Neural cell (in vitro differentiated cells): ENCODE data around the gene RNPEP. TPM values are rescaled to one million over a fixed set of nuclear protein-coding genes. Genes with fewer than 3 reads are reported as not detected.
"Not testable (repeated sequence)": the region's sequence is repeated elsewhere in the genome, so short reads cannot be mapped to it uniquely, and the experiment has no call there.

Experiments used
- H2AFZ ChIP-seq: fragments of 200-600, 300-800 bp; sonication (generic), shearing (Covaris generic); 2 replicates; pipeline ENCODE4 v1.6.0; 2014; ENCODE audit warnings: low read depth, mild to moderate bottlenecking, antibody characterized with exemption, low read length, moderate library complexity
- H3F3A ChIP-seq: fragments of 200-600 bp; shearing (Covaris generic); 2 replicates; pipeline ENCODE4 v1.6.1; 2016; ENCODE audit warnings: mild to moderate bottlenecking, moderate library complexity, mixed read lengths, antibody characterized with exemption, low read length; ENCODE audit not compliant: insufficient read depth, poor library complexity, severe bottlenecking
- H3K27ac ChIP-seq: fragments of 200-600, 300-800 bp; sonication (generic), shearing (Covaris generic); 2 replicates; pipeline ENCODE4 v1.5.1; 2014; ENCODE audit warnings: mild to moderate bottlenecking, low read length, moderate library complexity
- H3K27me3 ChIP-seq: fragments of 300-800, 200-600 bp; sonication (generic), shearing (Covaris generic); 2 replicates; pipeline ENCODE4 v1.6.0; 2014; ENCODE audit warnings: mild to moderate bottlenecking, low read depth, low read length, moderate library complexity; ENCODE audit not compliant: insufficient read depth
- H3K36me3 ChIP-seq: fragments of 300-800, 200-600 bp; sonication (generic), shearing (Covaris generic); 2 replicates; pipeline ENCODE4 v1.5.1; 2014; ENCODE audit warnings: mild to moderate bottlenecking, antibody characterized with exemption, low read length, moderate library complexity; ENCODE audit not compliant: insufficient read depth
- H3K4me2 ChIP-seq: fragments of 300-800, 200-600 bp; sonication (generic), shearing (Covaris generic); 2 replicates; pipeline ENCODE4 v1.6.0; 2014; ENCODE audit warnings: mild to moderate bottlenecking, low read length
- H3K4me3 ChIP-seq: fragments of 300-800, 200-600 bp; sonication (generic), shearing (Covaris generic); 2 replicates; pipeline ENCODE4 v1.5.1; 2014; ENCODE audit warnings: mild to moderate bottlenecking, low read length, moderate library complexity
- H3K79me2 ChIP-seq: fragments of 200-600 bp; shearing (Covaris generic); replicated peaks from 2 replicates; pipeline ENCODE4 v1.6.0; 2014; ENCODE audit warnings: mild to moderate bottlenecking, low read length, moderate library complexity; ENCODE audit not compliant: insufficient read depth
- H3K9ac ChIP-seq: fragments of 300-800, 200-600 bp; sonication (generic), shearing (Covaris generic); 2 replicates; pipeline ENCODE4 v1.6.1; 2016; ENCODE audit warnings: mild to moderate bottlenecking, low read length, mixed read lengths
- H3K9me2 ChIP-seq: fragments of 200-600 bp; shearing (Covaris generic); 2 replicates; pipeline ENCODE4 v1.6.1; 2016; ENCODE audit warnings: mild to moderate bottlenecking, low read length, mixed read lengths; ENCODE audit not compliant: insufficient read depth
- H3K9me3 ChIP-seq: fragments of 200-600, 300-800 bp; sonication (generic), shearing (Covaris generic); 2 replicates; pipeline ENCODE4 v1.6.1; 2016; ENCODE audit warnings: mild to moderate bottlenecking, mixed run types, low read length, moderate library complexity, mixed read lengths
- H4K20me1 ChIP-seq: fragments of 200-600 bp; shearing (Covaris generic); 2 replicates; pipeline ENCODE4 v1.6.1; 2016; ENCODE audit warnings: mild to moderate bottlenecking, mixed run types; ENCODE audit not compliant: insufficient read depth
- CTCF ChIP-seq: fragments of 450-650 bp; IDR thresholded peaks from 2 replicates; pipeline ENCODE4 v1.5.1; 2014; ENCODE audit warnings: antibody characterized with exemption, mild to moderate bottlenecking, moderate library complexity; ENCODE audit not compliant: poor library complexity, severe bottlenecking
- EP300 ChIP-seq: fragments of 450-650 bp; conservative IDR thresholded peaks from 2 replicates; pipeline ENCODE4 v1.6.1; 2014; ENCODE audit warnings: antibody characterized with exemption, mild to moderate bottlenecking, moderate library complexity; ENCODE audit not compliant: poor library complexity, severe bottlenecking
- EZH2 ChIP-seq: fragments of 200-600, 300-800 bp; shearing (Covaris generic), sonication (generic); IDR thresholded peaks from 2 replicates; pipeline ENCODE4 v1.6.1; 2014; ENCODE audit warnings: antibody characterized with exemption, low read length, borderline replicate concordance, mild to moderate bottlenecking; ENCODE audit not compliant: insufficient read depth, poor library complexity, severe bottlenecking
- MXI1 ChIP-seq: fragments of 450-650 bp; conservative IDR thresholded peaks from 2 replicates; pipeline ENCODE4 v1.6.1; 2014; ENCODE audit warnings: antibody characterized with exemption, mild to moderate bottlenecking; ENCODE audit not compliant: poor library complexity, severe bottlenecking
- POLR2AphosphoS5 ChIP-seq: IDR thresholded peaks from 2 replicates; pipeline ENCODE4 v1.6.1; 2012
- RAD21 ChIP-seq: fragments of 450-650 bp; conservative IDR thresholded peaks from 2 replicates; pipeline ENCODE4 v1.6.1; 2014; ENCODE audit warnings: antibody characterized with exemption, mild to moderate bottlenecking, moderate library complexity
- REST ChIP-seq: IDR thresholded peaks from 2 replicates; pipeline ENCODE4 v1.6.1; 2012; ENCODE audit warnings: borderline replicate concordance
- SMC3 ChIP-seq: fragments of 450-650 bp; conservative IDR thresholded peaks from 2 replicates; pipeline ENCODE4 v1.6.1; 2014; ENCODE audit warnings: antibody characterized with exemption, mild to moderate bottlenecking, moderate library complexity; ENCODE audit not compliant: poor library complexity
- TAF1 ChIP-seq: IDR thresholded peaks from 2 replicates; pipeline ENCODE4 v1.6.1; 2012; ENCODE audit warnings: low read depth
- polyA plus RNA-seq: library from polyadenylated mRNA; depleted of rRNA; stranded (reverse); fragments of >200 nt; gene quantifications from 2 replicates; pipeline ENCODE4 v1.2.3, GENCODE V29; 2014

The RNPEP gene
- polyA plus RNA-seq, 1 donor from 2014 or later = 33.1 TPM

DNA sequence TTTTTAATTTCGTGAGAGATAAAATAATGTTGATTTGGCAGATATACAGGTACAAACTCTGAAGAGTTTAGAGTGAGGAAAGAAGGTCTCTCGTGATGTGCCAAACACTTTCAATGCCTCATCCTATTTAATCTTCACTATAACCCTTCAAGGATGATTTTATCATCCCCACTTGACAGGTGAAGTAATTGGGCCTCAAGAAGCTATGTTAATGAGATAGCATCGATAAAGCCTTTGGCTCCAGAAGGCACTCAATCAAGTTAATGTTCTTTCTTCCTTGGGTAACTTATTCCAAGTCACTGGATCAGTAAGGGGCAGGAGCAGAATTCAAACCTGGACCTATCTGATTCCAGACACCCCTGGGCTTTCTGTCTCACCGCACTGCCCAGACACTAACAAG is 43.3 kb upstream of the RNPEP start:
- no peaks in the 10 kb centered on the region for H3K36me3 ChIP-seq
- H2AFZ ChIP-seq = no peak overlapping the region
- no peaks in the 10 kb centered on the region for H3K9me2 ChIP-seq
- no peaks in the 10 kb centered on the region for H3F3A ChIP-seq
- no peaks in the 10 kb centered on the region for H4K20me1 ChIP-seq
- no peak overlapping the region for H3K9ac ChIP-seq
- peak overlapping the region; percentile 28 for H3K27ac ChIP-seq
- H3K4me2 ChIP-seq = no peak overlapping the region
- no peak overlapping the region for H3K4me3 ChIP-seq
- no peaks in the 10 kb centered on the region for H3K27me3 ChIP-seq
- no peaks in the 10 kb centered on the region for H3K79me2 ChIP-seq
- H3K9me3 ChIP-seq = no peaks in the 10 kb centered on the region
- TF ChIP-seq EZH2 = no peak
- no peak for TF ChIP-seq MXI1
- no peak for TF ChIP-seq RAD21
- TF ChIP-seq SMC3 = no peak
- TF ChIP-seq POLR2AphosphoS5 = no peak
- no peak for TF ChIP-seq CTCF
- no peak for TF ChIP-seq EP300
- no peak for TF ChIP-seq REST
- TF ChIP-seq TAF1 = no peak

- no peak overlapping the region for H3K4me2 ChIP-seq
- H2AFZ ChIP-seq = no peak overlapping the region
- H3K36me3 ChIP-seq = no peaks in the 10 kb centered on the region
- no peaks in the 10 kb centered on the region for H3K79me2 ChIP-seq
- H3K27ac ChIP-seq = peak overlapping the region; percentile 28
- H3K9ac ChIP-seq = no peak overlapping the region
- TF ChIP-seq EP300 (no peak), TAF1 (no peak), MXI1 (no peak), EZH2 (no peak), REST (no peak), SMC3 (no peak), RAD21 (no peak), CTCF (no peak), POLR2AphosphoS5 (no peak)
- no peak overlapping the region for H3K4me3 ChIP-seq
- H3F3A ChIP-seq = no peaks in the 10 kb centered on the region
- H4K20me1 ChIP-seq = no peaks in the 10 kb centered on the region
- H3K27me3 ChIP-seq = no peaks in the 10 kb centered on the region
- no peaks in the 10 kb centered on the region for H3K9me3 ChIP-seq
- H3K9me2 ChIP-seq = no peaks in the 10 kb centered on the region
Observed at GRCh38 chr1:201939574-201939973, 42.9 kb upstream of the RNPEP start.

GRCh38 chr1:201940316-201940715 is 42.1 kb upstream of the RNPEP start:
- H3K4me2 ChIP-seq, H3K79me2 ChIP-seq, H3K9ac ChIP-seq, H3K4me3 ChIP-seq, H4K20me1 ChIP-seq, H2AFZ ChIP-seq, H3K27ac ChIP-seq, H3K36me3 ChIP-seq, H3K9me2 ChIP-seq, H3F3A ChIP-seq, H3K27me3 ChIP-seq, H3K9me3 ChIP-seq: not testable (repeated sequence)
